ENCODE data around the gene NBAS. TPM values are rescaled to one million over a fixed set of nuclear protein-coding genes. Genes with fewer than 3 reads are reported as not detected.
A peak's percentile ranks its signal among the peaks of the same experiment; 100 is the strongest.

Gene NBAS
- total and polyA plus RNA-seq, 9 of the 15 experiments (the other 6 are each of a cell fraction or from before 2014, with no cell fraction given), result 15.3 to 94.4 (median 69.9) TPM

GRCh38 chr2:15471606-15472005 is 89.5 kb downstream of the NBAS start:
- no peaks in the 10 kb centered on the region for H3K27me3 ChIP-seq (ENCODE audit: control insufficient read depth in 2 of 2, insufficient read depth in 2 of 2, low read length in 2 of 2)
- no peaks in the 10 kb centered on the region for H3K9me1 ChIP-seq (ENCODE audit: control insufficient read depth, insufficient read depth, low read length)
- peak; percentile 82 for ATAC-seq
- H3K4me1 ChIP-seq (replicated peaks in 1 of 2; ENCODE audit: control insufficient read depth in 2 of 2, insufficient read depth in 2 of 2, low read length in 2 of 2), result no peaks in the 10 kb centered on the region
- CTCF ChIA-PET (ENCODE audit: low intra/inter-chr PET ratio), result no interaction called here
- no peaks in the 10 kb centered on the region for H3K79me2 ChIP-seq (ENCODE audit: control insufficient read depth, insufficient read depth, low read length)
- H3K9me3 ChIP-seq (replicated peaks; ENCODE audit: control insufficient read depth, insufficient read depth, low read depth, low read length), result no peaks in the 10 kb centered on the region
- H3K27ac ChIP-seq (ENCODE audit: extremely low read depth, low read depth, low read length), result no peak overlapping the region
- H2AFZ ChIP-seq (ENCODE audit: low read depth, low read length), result no peak overlapping the region
- in situ Hi-C loops (cut with MboI), result no loop called here
- peak in 1 of 4 experiments; percentile 14 for DNase-seq (ENCODE audit: extremely low read depth in 1 of 4, low spot score in 3 of 4)
- H4K20me1 ChIP-seq (replicated peaks; ENCODE audit: control insufficient read depth, insufficient read depth, low read length), result no peaks in the 10 kb centered on the region
- WGBS (ENCODE audit: insufficient coverage, low coverage, missing lambda C conversion rate), result 88% methylated on average over 2 of the region's 2 CpGs
- intact Hi-C loops (cut with micrococcal nuclease), result no loop called here
- H3K4me2 ChIP-seq (ENCODE audit: insufficient read depth, low read length), result no peak overlapping the region
- no peak for FAIRE-seq
- TF ChIP-seq SRF (CRISPR knock-in tag; IDR thresholded peaks at IDR 0.05), result peak in 1 of 2 experiments; percentile 89; a peak in 2 of 4 replicates
- TF ChIP-seq CTCF (IDR thresholded peaks at IDR 0.05 in 2 of 3, conservative IDR thresholded peaks at IDR 0.05 in 1 of 3; ENCODE audit: insufficient read depth in 2 of 3, low read depth in 1 of 3, low read length in 3 of 3), result peak in 2 of 3 experiments; percentile 27 to 45; a peak in 4 of 6 replicates
- TF ChIP-seq RAD21 (CRISPR knock-in tag; conservative IDR thresholded peaks at IDR 0.05 in 1 of 2, IDR thresholded peaks at IDR 0.05 in 1 of 2), result peak in 1 of 2 experiments; percentile 19; a peak in 1 of 4 replicates
- TF ChIP-seq TEAD4 (IDR thresholded peaks at IDR 0.05; ENCODE audit: low read length), result no peak
- TF ChIP-seq TEAD4 (CRISPR knock-in tag; IDR thresholded peaks at IDR 0.05; ENCODE audit: borderline replicate concordance), result no peak
- H3K36me3 ChIP-seq (ENCODE audit: control insufficient read depth, insufficient read depth, low read length), result peaks cover 86% of the 10 kb centered on the region
- POLR2A ChIA-PET, result interaction anchor here (0.6 to 1.2 kb wide), 3 partner anchors 9 to 106 kb away, joined by 3 to 5 read pairs (median 4); no protein-coding TSS in a partner anchor
- no peak overlapping the region for H3K9ac ChIP-seq (ENCODE audit: insufficient read depth in 1 of 2, low read depth in 2 of 2, low read length in 2 of 2)
- no TSS peak for BruUV-seq (replicated peaks)
- H3K4me3 ChIP-seq, result no peak overlapping the region

Data from K562 (cell line).